ENCODE data around the gene ERGIC1.
"Not testable (repeated sequence)": the region's sequence is repeated elsewhere in the genome, so short reads cannot be mapped to it uniquely, and the experiment has no call there.

The ERGIC1 gene

DNA sequence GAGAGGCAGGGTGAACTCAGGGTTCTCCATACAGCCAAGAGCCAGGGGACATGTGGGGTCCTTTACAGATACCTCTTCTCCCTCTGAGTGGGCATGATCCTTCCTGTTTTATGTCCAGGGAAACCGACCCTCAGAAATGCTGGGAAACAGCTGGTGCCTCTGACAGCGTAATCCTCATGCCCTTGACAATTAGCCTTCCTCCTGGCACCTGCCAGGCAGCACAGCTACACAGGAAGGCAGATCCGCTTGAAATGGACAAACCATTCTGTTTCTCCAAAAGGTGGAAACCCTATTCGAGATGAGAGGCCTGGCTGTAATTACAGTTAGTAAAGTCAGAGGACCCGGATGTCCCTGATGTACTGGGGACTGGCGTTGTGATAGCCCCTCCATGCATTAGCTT is 7.2 kb downstream of the ERGIC1 start:
- Histone ChIP-seq H3K27me3 (ENCODE audit: insufficient read depth, low read length) (no peaks in the 10 kb centered on the region), H3K4me3 (ENCODE audit: low read length) (no peak overlapping the region), H3K4me1 (ENCODE audit: insufficient read depth, low read length) (no peaks in the 10 kb centered on the region), H3K27ac (ENCODE audit: low read depth, low read length) (no peak overlapping the region), H3K9me3 (ENCODE audit: insufficient read depth, low read depth, low read length) (no peaks in the 10 kb centered on the region), H3K9ac (ENCODE audit: low read depth, low read length) (no peak overlapping the region), H3K36me3 (ENCODE audit: insufficient read depth, low read length) (peaks cover 6% of the 10 kb centered on the region)
- 91% methylated on average over 6 of the region's 6 CpGs for WGBS

DNA sequence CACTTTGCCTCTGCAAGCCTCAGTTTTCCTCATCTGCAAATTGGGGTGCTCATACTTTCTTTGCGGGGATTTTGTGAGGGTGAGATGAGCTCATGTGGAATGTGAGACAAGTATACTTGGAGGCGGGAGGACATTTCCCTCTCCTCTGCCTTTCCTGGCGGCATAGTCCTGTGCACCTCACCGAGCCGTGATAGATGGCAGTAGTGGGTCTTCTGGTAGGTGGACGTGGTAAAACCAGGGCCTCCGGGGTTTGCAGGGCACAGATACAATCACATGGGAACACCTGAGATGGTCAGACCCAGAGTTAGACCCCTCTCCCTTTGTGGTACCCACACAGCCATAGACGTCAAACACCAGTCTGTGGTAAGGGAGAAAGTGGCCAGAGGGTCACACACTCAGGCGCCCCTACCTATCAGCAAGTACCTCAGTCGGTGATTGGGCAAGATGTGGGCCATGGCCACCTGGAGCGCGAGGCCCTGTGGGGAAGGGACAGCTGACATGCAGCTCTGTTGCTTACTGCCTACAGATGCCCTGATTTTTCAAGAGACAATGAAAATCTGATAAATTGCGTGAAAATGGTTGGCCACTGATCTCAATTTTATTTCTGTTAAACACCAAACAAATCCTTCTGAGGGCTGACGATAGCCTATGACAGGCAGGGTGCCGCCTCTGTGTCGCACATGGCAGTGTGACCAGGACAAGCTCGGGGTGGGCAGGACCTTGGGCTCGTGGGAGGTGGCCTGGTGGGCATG is 9.9 kb downstream of the ERGIC1 start:
- Histone ChIP-seq H3K9me3 (ENCODE audit: insufficient read depth, low read depth, low read length) (no peaks in the 10 kb centered on the region), H3K9ac (ENCODE audit: low read depth, low read length) (no peak overlapping the region), H3K36me3 (ENCODE audit: insufficient read depth, low read length) (no peaks in the 10 kb centered on the region), H3K4me3 (ENCODE audit: low read length) (no peak overlapping the region), H3K4me1 (ENCODE audit: insufficient read depth, low read length) (no peaks in the 10 kb centered on the region; the same call in 1 of the 2 replicates), H3K27ac (ENCODE audit: low read depth, low read length) (no peak overlapping the region; the same call in 1 of the 2 replicates), H3K27me3 (ENCODE audit: insufficient read depth, low read length) (no peaks in the 10 kb centered on the region)
- 89% methylated on average over 18 of the region's 18 CpGs for WGBS

DNA sequence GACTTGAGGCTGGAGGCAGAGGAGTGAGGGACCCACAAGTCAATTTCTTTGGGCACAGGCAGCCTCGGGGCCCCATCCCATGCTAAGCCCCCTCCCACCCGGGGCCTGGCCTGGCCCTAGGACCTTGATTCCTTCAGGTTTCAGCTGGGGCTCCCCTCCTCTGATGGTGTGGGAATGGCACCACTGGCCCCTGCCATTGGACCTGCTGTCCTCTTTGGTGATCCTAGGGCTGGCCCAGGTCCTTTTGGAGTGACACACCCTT is 10.5 kb downstream of the ERGIC1 start:
- Histone ChIP-seq H3K4me1 (ENCODE audit: insufficient read depth, low read length) (no peaks in the 10 kb centered on the region; the same call in 1 of the 2 replicates), H3K9ac (ENCODE audit: low read depth, low read length) (no peak overlapping the region), H3K27ac (ENCODE audit: low read depth, low read length) (no peak overlapping the region), H3K4me3 (ENCODE audit: low read length) (no peak overlapping the region), H3K9me3 (ENCODE audit: insufficient read depth, low read depth, low read length) (no peaks in the 10 kb centered on the region), H3K36me3 (ENCODE audit: insufficient read depth, low read length) (no peaks in the 10 kb centered on the region), H3K27me3 (ENCODE audit: insufficient read depth, low read length) (no peaks in the 10 kb centered on the region)
- 98% methylated on average over 2 of the region's 2 CpGs for WGBS

DNA sequence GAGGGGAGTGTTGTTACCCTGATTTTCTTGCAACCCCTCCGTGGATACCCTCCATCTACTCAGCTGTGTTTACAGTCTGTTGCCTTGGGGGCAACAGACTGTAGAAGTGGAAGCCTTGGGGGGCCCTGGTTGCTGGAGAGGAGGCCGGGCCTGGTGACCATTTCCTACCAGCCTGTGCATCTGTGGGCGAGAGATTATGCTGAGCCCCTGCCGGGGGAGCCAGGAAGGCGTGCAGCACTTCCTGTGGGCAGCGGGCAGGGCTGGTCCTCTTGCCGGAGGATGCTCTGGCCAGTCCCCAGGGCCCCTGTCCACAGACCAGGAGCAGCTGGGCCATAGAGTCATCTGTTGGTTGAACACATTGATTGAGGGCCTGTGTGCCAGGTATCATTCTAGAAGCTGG is 11.1 kb downstream of the ERGIC1 start:
- Histone ChIP-seq H3K27ac (ENCODE audit: low read depth, low read length) (no peak overlapping the region), H3K4me1 (ENCODE audit: insufficient read depth, low read length) (no peaks in the 10 kb centered on the region; the same call in 1 of the 2 replicates)

DNA sequence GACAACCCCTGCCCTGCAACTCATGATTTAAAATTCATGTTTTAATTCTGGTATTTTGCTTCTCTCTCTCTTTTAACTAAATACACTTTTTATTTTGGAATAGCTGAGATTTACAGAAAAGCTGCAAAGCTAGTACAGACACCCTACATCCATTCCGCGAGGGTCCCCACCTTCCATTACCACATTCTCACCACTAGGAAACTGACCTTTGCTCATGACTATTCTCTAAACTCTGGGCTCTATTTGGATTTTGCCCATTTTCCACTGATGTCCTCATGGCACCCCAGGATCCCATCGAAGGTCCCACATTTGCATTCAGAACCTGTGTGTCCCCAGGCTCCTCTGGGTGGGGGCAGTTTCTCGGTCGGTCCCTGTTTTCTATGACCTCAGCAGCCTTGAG is 11.5 kb downstream of the ERGIC1 start:
- 93% methylated on average over 5 of the region's 5 CpGs for WGBS

More for the DNA sequence above, 11.1 kb downstream of the ERGIC1 start:
- Histone ChIP-seq H3K9ac (ENCODE audit: low read depth, low read length) (no peak overlapping the region), H3K9me3 (ENCODE audit: insufficient read depth, low read depth, low read length) (no peaks in the 10 kb centered on the region), H3K4me3 (ENCODE audit: low read length) (no peak overlapping the region), H3K27me3 (ENCODE audit: insufficient read depth, low read length) (no peaks in the 10 kb centered on the region), H3K36me3 (ENCODE audit: insufficient read depth, low read length) (no peaks in the 10 kb centered on the region)
- 95% methylated on average over 7 of the region's 7 CpGs for whole genome bisulfite sequencing

DNA sequence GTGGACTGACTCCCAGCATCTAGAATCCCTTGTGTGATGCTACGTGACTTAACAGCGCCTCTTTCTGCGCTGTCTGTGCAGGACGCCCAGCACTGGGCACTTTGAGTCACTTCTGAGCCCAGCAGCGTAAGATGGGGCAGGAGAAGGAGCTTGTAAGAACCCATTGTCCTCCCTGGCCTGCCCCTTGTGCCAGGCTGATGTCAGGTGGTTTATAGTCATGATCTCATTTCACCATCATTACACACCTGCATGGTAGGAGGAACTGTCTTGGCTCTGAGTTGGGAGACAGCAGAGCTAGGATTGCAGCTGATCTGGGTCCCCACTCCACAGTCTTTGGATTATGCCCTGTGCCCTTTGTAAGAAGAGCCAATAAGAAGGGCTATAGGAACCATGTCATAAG is 12.2 kb downstream of the ERGIC1 start:
- H3K36me3 ChIP-seq (ENCODE audit: insufficient read depth, low read length), result no peaks in the 10 kb centered on the region
- H3K4me3 ChIP-seq (ENCODE audit: low read length), result no peak overlapping the region
- H3K27ac ChIP-seq (ENCODE audit: low read depth, low read length), result no peak overlapping the region
- no peak overlapping the region for H3K9ac ChIP-seq (ENCODE audit: low read depth, low read length)
- no peaks in the 10 kb centered on the region for H3K9me3 ChIP-seq (ENCODE audit: insufficient read depth, low read depth, low read length)
- H3K27me3 ChIP-seq (ENCODE audit: insufficient read depth, low read length), result no peaks in the 10 kb centered on the region
- H3K4me1 ChIP-seq (ENCODE audit: insufficient read depth, low read length), result no peaks in the 10 kb centered on the region; the same call in 1 of the 2 replicates
- WGBS, result 97% methylated on average over 5 of the region's 5 CpGs

More for the DNA sequence above, 11.5 kb downstream of the ERGIC1 start:
- no peaks in the 10 kb centered on the region for H3K9me3 ChIP-seq (ENCODE audit: insufficient read depth, low read depth, low read length)
- H3K4me1 ChIP-seq (ENCODE audit: insufficient read depth, low read length), result no peaks in the 10 kb centered on the region; the same call in 1 of the 2 replicates
- H3K9ac ChIP-seq (ENCODE audit: low read depth, low read length), result no peak overlapping the region
- no peaks in the 10 kb centered on the region for H3K36me3 ChIP-seq (ENCODE audit: insufficient read depth, low read length)
- H3K4me3 ChIP-seq (ENCODE audit: low read length), result no peak overlapping the region
- no peaks in the 10 kb centered on the region for H3K27me3 ChIP-seq (ENCODE audit: insufficient read depth, low read length)
- H3K27ac ChIP-seq (ENCODE audit: low read depth, low read length), result no peak overlapping the region

DNA sequence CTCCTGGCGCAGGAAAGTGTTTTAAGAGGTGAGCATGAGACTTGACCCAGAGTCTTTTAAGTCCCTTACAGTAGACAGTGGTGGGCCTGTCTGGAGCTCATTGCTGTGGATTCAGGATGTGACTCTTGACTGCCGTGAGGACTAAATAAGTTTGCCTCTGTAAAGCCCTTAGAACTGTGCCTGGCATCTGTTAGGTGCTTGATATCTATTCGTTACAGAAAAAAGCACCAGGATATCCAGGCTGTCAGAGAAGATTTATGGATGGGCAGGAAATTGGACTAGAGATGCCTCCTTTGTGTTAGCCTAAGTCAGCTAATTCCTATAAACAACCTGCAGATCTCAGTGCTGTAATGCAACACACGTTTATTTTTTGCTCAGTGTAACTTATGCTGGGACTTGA is 12.6 kb downstream of the ERGIC1 start:
- Histone ChIP-seq H3K4me3 (ENCODE audit: low read length) (no peak overlapping the region), H3K27ac (ENCODE audit: low read depth, low read length) (no peak overlapping the region), H3K27me3 (ENCODE audit: insufficient read depth, low read length) (no peaks in the 10 kb centered on the region), H3K36me3 (ENCODE audit: insufficient read depth, low read length) (no peaks in the 10 kb centered on the region), H3K9me3 (ENCODE audit: insufficient read depth, low read depth, low read length) (no peaks in the 10 kb centered on the region), H3K9ac (ENCODE audit: low read depth, low read length) (no peak overlapping the region), H3K4me1 (ENCODE audit: insufficient read depth, low read length) (peaks cover 3% of the 10 kb centered on the region)
- WGBS, result 95% methylated on average over 4 of the region's 4 CpGs

DNA sequence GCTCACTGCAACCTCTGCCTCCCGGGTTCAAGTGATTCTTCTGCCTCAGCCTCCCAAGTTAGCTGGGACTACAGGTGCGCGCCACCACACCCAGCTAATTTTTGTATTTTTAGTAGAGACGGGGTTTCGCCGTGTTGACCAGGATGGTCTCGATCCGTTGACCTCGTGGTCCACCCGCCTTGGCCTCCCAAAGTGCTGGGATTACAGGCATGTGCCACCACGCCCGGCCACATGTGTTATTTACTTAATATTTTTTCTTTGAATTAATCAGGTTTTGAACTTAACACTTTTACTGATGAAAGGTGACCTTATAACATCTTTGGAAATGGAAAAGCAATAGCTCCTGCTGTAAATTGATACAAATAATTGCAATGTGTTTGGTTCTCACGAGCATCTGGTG is 13.5 kb downstream of the ERGIC1 start:
- H3K27ac ChIP-seq (ENCODE audit: low read depth, low read length); H3K9ac ChIP-seq (ENCODE audit: low read depth, low read length): not testable (repeated sequence)

DNA sequence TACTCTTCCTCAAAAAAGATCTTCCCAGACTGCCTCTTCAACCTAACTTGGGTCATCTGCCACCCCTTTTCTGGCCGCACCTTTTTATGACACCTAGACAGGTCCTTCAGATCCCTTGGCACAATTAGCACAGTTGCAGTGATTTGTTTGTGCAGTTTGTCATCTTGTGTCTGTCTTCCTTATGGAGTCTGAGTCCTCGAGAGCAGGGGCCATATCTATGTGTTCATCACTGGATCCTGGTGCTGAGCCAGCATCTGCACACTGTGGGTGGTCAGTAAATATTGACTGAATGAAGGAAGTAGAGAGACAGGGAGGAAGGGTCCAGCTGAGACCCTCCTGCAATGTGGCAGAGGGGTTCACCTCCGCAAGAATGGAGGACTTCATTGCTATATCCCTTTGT is 14.4 kb downstream of the ERGIC1 start:
- Histone ChIP-seq H3K27ac (ENCODE audit: low read depth, low read length) (no peak overlapping the region), H3K36me3 (ENCODE audit: insufficient read depth, low read length) (peaks cover under 1% of the 10 kb centered on the region; the same call in 1 of the 2 replicates)
- WGBS, result 85% methylated on average over 3 of the region's 3 CpGs

More for the DNA sequence above, 13.5 kb downstream of the ERGIC1 start:
- H3K9me3 ChIP-seq (ENCODE audit: insufficient read depth, low read depth, low read length); H3K27me3 ChIP-seq (ENCODE audit: insufficient read depth, low read length); H3K4me1 ChIP-seq (ENCODE audit: insufficient read depth, low read length); H3K4me3 ChIP-seq (ENCODE audit: low read length); H3K36me3 ChIP-seq (ENCODE audit: insufficient read depth, low read length): not testable (repeated sequence)
- WGBS, result 88% methylated on average over 11 of the region's 13 CpGs

DNA sequence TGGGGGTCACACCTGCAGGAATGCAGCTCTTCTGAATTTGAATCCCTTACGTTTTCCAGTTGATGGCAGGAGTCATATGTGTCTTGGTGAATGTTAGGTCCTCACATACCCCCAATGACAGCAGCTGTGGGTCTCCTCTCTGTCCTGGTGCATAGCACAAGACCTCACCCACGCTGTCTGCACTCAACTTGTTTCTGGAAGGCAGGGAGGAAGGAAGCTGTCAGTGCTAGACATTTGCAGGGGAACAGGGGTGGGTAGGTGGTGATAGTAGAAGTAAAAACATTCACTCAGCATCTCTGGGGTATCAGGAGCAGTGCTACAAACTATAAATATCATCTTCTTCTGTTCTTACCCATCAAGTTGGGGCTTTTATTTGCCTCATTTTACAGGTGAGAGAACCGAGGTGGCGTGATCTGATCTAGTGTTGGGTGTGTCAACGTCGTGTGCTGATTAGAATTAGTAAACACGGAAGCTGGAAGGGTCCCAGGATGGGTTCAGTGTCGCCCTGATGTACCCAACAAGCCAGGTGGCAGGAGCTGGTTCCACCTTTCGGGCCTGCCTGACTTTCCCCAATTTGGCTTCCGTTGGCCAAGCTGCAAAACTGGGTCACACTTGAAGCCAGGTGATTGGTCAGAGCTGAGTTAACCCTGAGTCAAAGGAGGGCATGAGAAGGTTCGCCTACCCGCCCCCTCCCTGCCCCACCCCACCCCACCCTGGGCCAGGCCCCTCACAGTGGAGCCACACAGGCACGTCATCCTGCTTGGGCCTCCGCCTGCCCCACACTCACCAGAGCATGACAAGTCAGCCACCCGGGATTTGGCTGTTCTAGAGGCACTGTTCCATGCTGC is 15.8 kb downstream of the ERGIC1 start:
- Histone ChIP-seq H3K36me3 (ENCODE audit: insufficient read depth, low read length) (peaks cover 3% of the 10 kb centered on the region; the same call in 1 of the 2 replicates), H3K27ac (ENCODE audit: low read depth, low read length) (no peak overlapping the region), H3K4me1 (ENCODE audit: insufficient read depth, low read length) (peaks cover 3% of the 10 kb centered on the region), H3K4me3 (ENCODE audit: low read length) (no peak overlapping the region), H3K27me3 (ENCODE audit: insufficient read depth, low read length) (no peaks in the 10 kb centered on the region), H3K9me3 (ENCODE audit: insufficient read depth, low read depth, low read length) (no peaks in the 10 kb centered on the region), H3K9ac (ENCODE audit: low read depth, low read length) (no peak overlapping the region)
- WGBS, result 88% methylated on average over 15 of the region's 15 CpGs

More for the DNA sequence above, 14.4 kb downstream of the ERGIC1 start:
- Histone ChIP-seq H3K9ac (ENCODE audit: low read depth, low read length) (no peak overlapping the region), H3K4me3 (ENCODE audit: low read length) (no peak overlapping the region), H3K9me3 (ENCODE audit: insufficient read depth, low read depth, low read length) (no peaks in the 10 kb centered on the region), H3K27me3 (ENCODE audit: insufficient read depth, low read length) (no peaks in the 10 kb centered on the region), H3K4me1 (ENCODE audit: insufficient read depth, low read length) (peaks cover 3% of the 10 kb centered on the region)

DNA sequence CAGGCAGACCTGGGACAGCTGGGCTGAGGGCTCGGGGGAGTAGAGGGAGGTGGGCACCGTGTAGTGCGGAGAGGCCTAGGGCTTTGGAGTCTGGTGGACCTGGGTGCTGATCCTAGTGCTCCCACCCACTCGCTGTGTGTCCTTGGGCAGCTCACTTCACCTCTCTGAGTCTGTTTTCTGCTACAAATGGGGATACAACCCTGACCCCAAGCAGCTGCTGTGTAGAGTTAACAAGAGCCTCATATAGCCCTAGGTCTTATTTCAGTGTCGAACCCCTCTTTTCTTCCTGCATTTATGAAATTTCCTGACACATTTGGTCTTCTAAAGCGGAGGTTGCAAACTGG is 16.4 kb downstream of the ERGIC1 start:
- 95% methylated on average over 6 of the region's 6 CpGs for WGBS
- H3K27ac ChIP-seq (ENCODE audit: low read depth, low read length), result no peak overlapping the region

More for the DNA sequence above, 16.4 kb downstream of the ERGIC1 start:
- Histone ChIP-seq H3K36me3 (ENCODE audit: insufficient read depth, low read length) (peaks cover 6% of the 10 kb centered on the region; the same call in 1 of the 2 replicates), H3K9me3 (ENCODE audit: insufficient read depth, low read depth, low read length) (no peaks in the 10 kb centered on the region), H3K4me1 (ENCODE audit: insufficient read depth, low read length) (peaks cover 3% of the 10 kb centered on the region), H3K4me3 (ENCODE audit: low read length) (no peak overlapping the region), H3K27me3 (ENCODE audit: insufficient read depth, low read length) (no peaks in the 10 kb centered on the region), H3K9ac (ENCODE audit: low read depth, low read length) (no peak overlapping the region)
